Spleen (tissue), 11 donors: Measurements from ENCODE around the gene MMEL1. TPM values are rescaled to one million over a fixed set of nuclear protein-coding genes. Genes with fewer than 3 reads are reported as not detected.
A peak's percentile ranks its signal among the peaks of the same experiment; 100 is the strongest.

ENCODE experiments used
- DNase-seq: peaks from one replicate; pipeline ENCODE4 v3.0.0-alpha.2; 2020
- H3K27ac ChIP-seq, 8 donors: fragments of 200-600 bp; sonication (generic) in 7 of 8; 1 replicate in 4 of 8; 2 replicates in 4 of 8; pipeline versions ENCODE4 v1.5.0 to v1.8.0; 2016 to 2021; ENCODE audit warnings: inconsistent platforms in 4 of 8, mild to moderate bottlenecking in 4 of 8, moderate library complexity in 1 of 8
- H3K27me3 ChIP-seq, 7 donors: fragments of 200-600 bp; sonication (generic) in 6 of 7; replicated peaks in 1 of 7; 1 replicate in 4 of 7; 2 replicates in 3 of 7; pipeline versions ENCODE4 v1.5.0 to v1.8.0; 2016 to 2021; ENCODE audit warnings: inconsistent platforms in 3 of 7, mild to moderate bottlenecking in 1 of 7
- H3K36me3 ChIP-seq, 6 donors: fragments of 200-600 bp; sonication (generic) in 5 of 6; 1 replicate in 4 of 6; 2 replicates in 2 of 6; pipeline versions ENCODE4 v1.5.0 to v1.8.0; 2016 to 2021; ENCODE audit warnings: inconsistent platforms in 2 of 6
- H3K4me1 ChIP-seq, 6 donors: fragments of 200-600 bp; sonication (generic) in 5 of 6; 1 replicate in 3 of 6; 2 replicates in 3 of 6; pipeline versions ENCODE4 v1.5.0 to v1.8.0; 2016 to 2021; ENCODE audit warnings: inconsistent platforms in 3 of 6
- H3K4me3 ChIP-seq, 8 donors: fragments of 200-600 bp; sonication (generic) in 7 of 8; 1 replicate in 4 of 8; 2 replicates in 4 of 8; pipeline versions ENCODE4 v1.5.0 to v1.8.0; 2016 to 2021; ENCODE audit warnings: inconsistent platforms in 4 of 8, mild to moderate bottlenecking in 4 of 8, moderate library complexity in 2 of 8
- H3K9me3 ChIP-seq, 8 donors: fragments of 200-600 bp; sonication (generic) in 7 of 8; 1 replicate in 4 of 8; 2 replicates in 4 of 8; pipeline versions ENCODE4 v1.5.0 to v1.8.0; 2016 to 2021; ENCODE audit warnings: inconsistent platforms in 4 of 8
- CTCF ChIP-seq, 11 experiments: fragments of 200-600 bp in 7 of 11; fragments of 450-650 bp in 4 of 11; sonication (generic) in 4 of 11; IDR thresholded peaks in 8 of 11; conservative IDR thresholded peaks in 3 of 11; 1 replicate in 7 of 11; 2 replicates in 4 of 11; pipeline versions ENCODE4 v1.4.0 to v1.8.0; 2016 to 2021; ENCODE audit warnings: antibody characterized with exemption in 11 of 11, inconsistent platforms in 4 of 11, mild to moderate bottlenecking in 1 of 11
- POLR2A ChIP-seq, 3 donors: fragments of 450-650 bp; IDR thresholded peaks; one replicate each; pipeline ENCODE4 v1.5.1; 2017; ENCODE audit warnings: antibody characterized with exemption in 3 of 3, mild to moderate bottlenecking in 1 of 3
- POLR2AphosphoS5 ChIP-seq, 3 donors: sonication (generic); formaldehyde crosslinking; IDR thresholded peaks; one replicate each; pipeline ENCODE4 v1.5.1; 2017; ENCODE audit warnings: antibody characterized with exemption in 3 of 3
- whole genome bisulfite sequencing, 5 donors: extraction: QIAGEN DNeasy Blood & Tissue Kit in 3 of 5; methylation state at CpG; one replicate each; pipeline versions ENCODE4 v1.1.5 to v1.1.7; 2013 to 2018; 5-methylcytosine and 5-hydroxymethylcytosine counted together
- intact Hi-C: fragments of 100-400 bp; cut with DNase I; formaldehyde crosslinking; loops from one replicate; pipeline ENCODE4 v1.15.0; 2023; ENCODE audit warnings: low total_unique reads
- polyA plus RNA-seq, 3 donors: library from polyadenylated mRNA; stranded (reverse); fragments of 200-250 nt; gene quantifications; one replicate each; pipeline ENCODE4 v1.2.1, GENCODE V29; 2013
- total RNA-seq, 7 donors: library from RNA; depleted of rRNA in 3 of 7; stranded (reverse); fragments of >200 nt in 3 of 7; fragmentation: NEBNext Ultra II Directional in 4 of 7; extraction: Animal tissue kit (Norgen Biotek cat#: 25700) in 4 of 7; gene quantifications; one replicate each; pipeline versions ENCODE4 v1.1.0 to v1.2.1, GENCODE V29; 2016 to 2021
- donor health status: healthy with polysubstance abuse.
- donor health status: DM: no; HTN: no; CAD: no; lungs with moderate emphysema.
- donor health status: DM: no; HTN: no; CAD: no.
- donor health status: Bipolar disorder and iron deficiency.
- donor health status: healthy.
- donor health status: DM: no; HTN: no; CAD: no.
- donor health status: DM: yes; HTN: yes; CAD: no.

The MMEL1 gene
- total and polyA plus RNA-seq, 10 donors = 1.9 to 6.4 (median 3.3) TPM; not detected in 1

- Histone ChIP-seq H3K27ac (no peak overlapping the region), H3K27me3 (peaks cover 0 to 31% (median 0%) of the 10 kb centered on the region in 7 donors), H3K9me3 (no peaks in the 10 kb centered on the region), H3K4me3 (no peak overlapping the region), H3K4me1 (peaks cover 5 to 47% (median 28%) of the 10 kb centered on the region in 6 donors), H3K36me3 (peaks cover 0 to 27% (median 8%) of the 10 kb centered on the region in 6 donors)
- TF ChIP-seq POLR2AphosphoS5 (IDR thresholded peaks at IDR 0.05) = no peak
- no peak for TF ChIP-seq POLR2A (IDR thresholded peaks at IDR 0.05)
- no peak for TF ChIP-seq CTCF (IDR thresholded peaks at IDR 0.05 in 8 of 11, conservative IDR thresholded peaks at IDR 0.05 in 3 of 11)
- 87 to 96% (median 89%) methylated on average over 5 of the region's 5 CpGs for WGBS, 5 donors
- no peak for DNase-seq
- intact Hi-C loops = loop anchor here (5.0 kb wide), 1 partner anchor 51 kb away; no protein-coding TSS in a partner anchor
Observed at GRCh38 chr1:2591233-2591580, 41.6 kb downstream of the MMEL1 start.

DNA sequence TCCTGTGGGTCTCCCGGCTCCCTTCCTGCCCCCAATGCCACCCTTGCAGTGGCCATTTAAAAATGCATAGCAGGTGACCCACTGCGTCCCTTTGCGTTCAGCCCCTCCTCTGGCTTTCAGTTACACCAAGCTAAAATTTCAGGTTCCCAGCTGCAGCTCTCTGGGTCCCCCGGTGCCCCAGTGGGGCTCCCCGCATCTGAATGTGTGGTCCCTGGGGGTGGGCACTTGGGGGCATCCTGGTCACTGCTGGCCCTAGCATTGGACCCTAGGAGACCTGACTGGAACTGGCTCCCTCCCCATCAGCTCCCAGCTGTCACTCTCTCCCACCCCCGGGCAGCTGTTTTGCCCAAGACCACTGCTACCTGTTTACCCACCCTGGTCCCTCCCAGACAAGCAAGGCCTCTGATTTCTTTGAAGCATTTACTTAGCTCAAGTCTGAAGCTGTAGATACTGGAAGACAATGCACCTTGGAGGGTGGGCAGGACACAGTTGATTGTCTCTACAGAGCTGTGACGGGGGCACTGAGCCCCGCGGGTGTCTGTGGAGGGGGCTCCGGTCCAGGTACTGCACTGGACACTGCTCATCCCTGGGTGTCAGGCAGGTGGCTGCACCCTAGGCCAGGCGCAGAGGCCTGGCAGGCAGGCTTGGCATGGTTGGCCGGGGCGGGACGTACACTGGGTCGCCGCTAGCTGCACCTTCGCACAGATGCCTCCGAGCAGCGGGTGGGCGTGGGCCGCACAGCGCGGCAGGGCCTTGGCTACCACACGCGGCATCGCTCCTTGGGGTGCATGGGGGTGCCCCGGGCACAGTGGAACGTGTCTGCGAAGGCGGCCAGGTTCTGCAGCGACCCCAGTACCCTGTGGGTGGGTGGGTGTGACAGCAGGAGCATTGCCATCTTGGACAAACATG is 42.3 kb downstream of the MMEL1 start:
- H3K36me3 ChIP-seq = peaks cover 0 to 27% (median 8%) of the 10 kb centered on the region in 6 donors
- peaks cover 5 to 51% (median 28%) of the 10 kb centered on the region in 6 donors for H3K4me1 ChIP-seq
- peak; percentile 75 for DNase-seq
- 94 to 96% (median 96%) methylated on average over 17 to 31 of the region's 31 CpGs for WGBS, 5 donors
- no peak for TF ChIP-seq POLR2A (IDR thresholded peaks at IDR 0.05)
- peak in 1 of 3 donors; percentile 28 for TF ChIP-seq POLR2AphosphoS5 (IDR thresholded peaks at IDR 0.05)
- TF ChIP-seq CTCF (IDR thresholded peaks at IDR 0.05 in 8 of 11, conservative IDR thresholded peaks at IDR 0.05 in 3 of 11) = no peak
- H3K27me3 ChIP-seq = peaks cover 0 to 28% (median 0%) of the 10 kb centered on the region in 7 donors
- intact Hi-C loops = loop anchor here (5.0 kb wide), 1 partner anchor 52 kb away; no protein-coding TSS in a partner anchor
- no peaks in the 10 kb centered on the region for H3K9me3 ChIP-seq
- no peak overlapping the region for H3K27ac ChIP-seq
- H3K4me3 ChIP-seq = no peak overlapping the region

- TF ChIP-seq POLR2AphosphoS5 (IDR thresholded peaks at IDR 0.05) = no peak
- TF ChIP-seq CTCF (IDR thresholded peaks at IDR 0.05 in 8 of 11, conservative IDR thresholded peaks at IDR 0.05 in 3 of 11) = no peak
- TF ChIP-seq POLR2A (IDR thresholded peaks at IDR 0.05) = no peak
- DNase-seq = peak; percentile 80
- H3K4me1 ChIP-seq = peaks cover 12 to 59% (median 37%) of the 10 kb centered on the region in 6 donors
- H3K27ac ChIP-seq = no peak overlapping the region
- WGBS, 5 donors = 90 to 94% (median 93%) methylated on average over 8 to 25 of the region's 25 CpGs
- H3K27me3 ChIP-seq = peaks cover 0 to 22% (median 0%) of the 10 kb centered on the region in 7 donors
- no peaks in the 10 kb centered on the region for H3K9me3 ChIP-seq
- H3K4me3 ChIP-seq = no peak overlapping the region
- intact Hi-C loops = loop anchor here (5.0 kb wide), 1 partner anchor 53 kb away; no protein-coding TSS in a partner anchor
- peaks cover 0 to 27% (median 8%) of the 10 kb centered on the region in 6 donors for H3K36me3 ChIP-seq
Observed at GRCh38 chr1:2589431-2590232, 43.2 kb downstream of the MMEL1 start.
